K562 (cell line): ENCODE results near the gene BSCL2. TPM values are rescaled to one million over a fixed set of nuclear protein-coding genes. Genes with fewer than 3 reads are reported as not detected.
A peak's percentile ranks its signal among the peaks of the same experiment; 100 is the strongest.

Experiments used
- C11orf30 ChIP-seq: fragments of 450-650 bp; IDR thresholded peaks from 2 replicates; pipeline ENCODE4 v1.6.1; 2016; ENCODE audit warnings: low read depth, mild to moderate bottlenecking
- DDX20 ChIP-seq: fragments of 450-650 bp; IDR thresholded peaks from 2 replicates; pipeline ENCODE4 v1.6.1; 2016; ENCODE audit warnings: missing genetic modification characterization, low read depth, mild to moderate bottlenecking, missing compliant biosample characterization, moderate library complexity
- DPF2 ChIP-seq: fragments of 450-650 bp; IDR thresholded peaks from 2 replicates; pipeline ENCODE4 v1.6.1; 2016
- FOSL1 ChIP-seq: fragments of 200-800 bp; sonication (Bioruptor generic); conservative IDR thresholded peaks from 2 replicates; pipeline ENCODE4 v1.6.1; 2016; ENCODE audit warnings: missing genetic modification characterization, missing compliant biosample characterization
- FOXA3 ChIP-seq, 2 experiments: fragments of 450-650 bp in 1 of 2; sonication (generic) in 1 of 2; formaldehyde crosslinking; IDR thresholded peaks in 1 of 2; conservative IDR thresholded peaks in 1 of 2; 2 replicates each; pipeline versions ENCODE4 v1.4.0 to v1.8.0; 2020 to 2022; ENCODE audit warnings: mild to moderate bottlenecking in 2 of 2, missing genetic modification reagents in 1 of 2
- GABPA ChIP-seq: fragments of 200-800 bp; sonication (Bioruptor generic); conservative IDR thresholded peaks from 2 replicates; pipeline ENCODE4 v1.6.1; 2016; ENCODE audit warnings: low read depth, missing genetic modification characterization, missing compliant biosample characterization
- KAT2B ChIP-seq: IDR thresholded peaks from one replicate; pipeline ENCODE4 v1.6.1; 2012; ENCODE audit warnings: low read depth, mild to moderate bottlenecking, control low read depth, inconsistent platforms, low read length, moderate library complexity
- NELFE ChIP-seq: IDR thresholded peaks from 2 replicates; pipeline ENCODE4 v1.6.1; 2011; ENCODE audit warnings: mild to moderate bottlenecking; ENCODE audit not compliant: insufficient read depth, insufficient read length
- NFIC ChIP-seq: fragments of 450-650 bp; IDR thresholded peaks from 2 replicates; pipeline ENCODE4 v1.6.1; 2017; ENCODE audit warnings: mild to moderate bottlenecking, inconsistent platforms
- U2AF2 ChIP-seq: fragments of 200-400 bp; formaldehyde crosslinking; optimal IDR thresholded peaks from 2 replicates; pipeline ENCODE3; 2017; ENCODE audit warnings: low read depth, mild to moderate bottlenecking, low read length
- WHSC1 ChIP-seq: IDR thresholded peaks from one replicate; pipeline ENCODE4 v1.6.1; 2012; ENCODE audit warnings: low read length, control low read depth, inconsistent platforms
- YY1 ChIP-seq, 3 experiments: IDR thresholded peaks; 2 replicates each; pipeline ENCODE4 v1.6.1; 2011; ENCODE audit warnings: low read length in 2 of 3, mild to moderate bottlenecking in 2 of 3, moderate library complexity in 2 of 3, borderline replicate concordance in 1 of 3, control low read depth in 1 of 3, low read depth in 1 of 3; ENCODE audit not compliant: insufficient read depth in 3 of 3, insufficient replicate concordance in 2 of 3, control insufficient read depth in 1 of 3, insufficient read length in 1 of 3; ENCODE audit errors: extremely low read depth in 1 of 3
- ZKSCAN3 ChIP-seq: fragments of 250-450 bp; sonication (Bioruptor Pico); IDR thresholded peaks from 2 replicates; pipeline ENCODE4 v1.4.0; 2020
- ZNF407 ChIP-seq: fragments of 450-650 bp; IDR thresholded peaks from 2 replicates; pipeline ENCODE4 v1.6.1; 2016; ENCODE audit warnings: low read depth
- ZNF699 ChIP-seq: fragments of 250-450 bp; sonication (Bioruptor Pico); IDR thresholded peaks from 2 replicates; pipeline ENCODE4 v1.8.0; 2021; ENCODE audit warnings: mild to moderate bottlenecking, moderate library complexity; ENCODE audit not compliant: insufficient replicate concordance
- polyA plus RNA-seq, 8 experiments: library from polyadenylated mRNA; depleted of rRNA in 4 of 8; stranded (reverse) in 5 of 8; unstranded in 3 of 8; fragments of >200 nt; fragmentation: Nextera tagmentation in 2 of 8; fragmentation: Illumina TruSeq in 1 of 8; extraction: Ambion mirVana in 2 of 8; extraction: Trizol in 1 of 8; gene quantifications; 2 replicates each; pipeline versions ENCODE4 v1.2.1 to v1.2.3, GENCODE V29; 2011 to 2014; ENCODE audit warnings: inconsistent platforms in 1 of 8, missing spikeins in 1 of 8
- total RNA-seq, 7 experiments: library from RNA; depleted of rRNA in 6 of 7; stranded (reverse); fragments of >200 nt in 6 of 7; fragmentation: Illumina TruSeq in 2 of 7; extraction: Trizol in 2 of 7; gene quantifications; 2 replicates each; pipeline versions ENCODE4 v1.2.1 to v1.2.3, GENCODE V29; 2011 to 2021; ENCODE audit warnings: low replicate concordance in 1 of 7
- TF ChIP-seq, protein P1 (sequence below): fragments of 450-650 bp; IDR thresholded peaks from 2 replicates; pipeline ENCODE4 v1.6.1; 2018; ENCODE audit warnings: mild to moderate bottlenecking, low read depth; ENCODE audit not compliant: partially characterized antibody

The BSCL2 gene
- total and polyA plus RNA-seq, 9 of the 15 experiments (the other 6 are each of a cell fraction or from before 2014, with no cell fraction given): 18.9 to 51.7 (median 35.2) TPM

GRCh38 chr11:62678770-62679696 is 28.2 kb downstream of the BSCL2 start, which contains the start of gene UBXN1 (continued):
- peak in 2 of 3 experiments; percentile 40 to 67 for TF ChIP-seq YY1 (IDR thresholded peaks at IDR 0.05; ENCODE audit: borderline replicate concordance in 1 of 3, control insufficient read depth in 1 of 3, extremely low read depth in 1 of 3, insufficient read depth in 3 of 3, insufficient read length in 1 of 3, insufficient replicate concordance in 2 of 3, low read depth in 1 of 3, low read length in 2 of 3)
- TF ChIP-seq, protein P1, sequence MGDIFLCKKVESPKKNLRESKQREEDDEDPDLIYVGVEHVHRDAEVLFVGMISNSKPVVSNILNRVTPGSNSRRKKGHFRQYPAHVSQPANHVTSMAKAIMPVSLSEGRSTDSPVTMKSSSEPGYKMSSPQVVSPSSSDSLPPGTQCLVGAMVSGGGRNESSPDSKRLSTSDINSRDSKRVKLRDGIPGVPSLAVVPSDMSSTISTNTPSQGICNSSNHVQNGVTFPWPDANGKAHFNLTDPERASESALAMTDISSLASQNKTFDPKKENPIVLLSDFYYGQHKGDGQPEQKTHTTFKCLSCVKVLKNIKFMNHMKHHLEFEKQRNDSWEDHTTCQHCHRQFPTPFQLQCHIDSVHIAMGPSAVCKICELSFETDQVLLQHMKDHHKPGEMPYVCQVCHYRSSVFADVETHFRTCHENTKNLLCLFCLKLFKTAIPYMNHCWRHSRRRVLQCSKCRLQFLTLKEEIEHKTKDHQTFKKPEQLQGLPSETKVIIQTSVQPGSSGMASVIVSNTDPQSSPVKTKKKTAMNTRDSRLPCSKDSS: no peak
- peak; percentile 64; the same call in 1 of the 2 replicates for TF ChIP-seq NFIC
- TF ChIP-seq DDX20: no peak
- peak; percentile 98 for TF ChIP-seq ZNF407
- no peak for TF ChIP-seq ZKSCAN3
- no peak for TF ChIP-seq U2AF2
- TF ChIP-seq DPF2: 0 out of 2 replicates have a peak, but pooled peaks have one; percentile 44
- TF ChIP-seq KAT2B: no peak
- TF ChIP-seq GABPA (tag): peak; percentile 94
- no peak for TF ChIP-seq FOXA3 (CRISPR knock-in tag; conservative IDR thresholded peaks at IDR 0.05 in 1 of 2, IDR thresholded peaks at IDR 0.05 in 1 of 2)
- TF ChIP-seq WHSC1: no peak
- TF ChIP-seq C11orf30: peak; percentile 95
- TF ChIP-seq ZNF699 (CRISPR knock-in tag): no peak
- no peak for TF ChIP-seq NELFE
- no peak for TF ChIP-seq FOSL1 (tag)
